Muscle of arm (tissue), 12 donors: ENCODE results near the gene ESYT1. TPM values are rescaled to one million over a fixed set of nuclear protein-coding genes. Genes with fewer than 3 reads are reported as not detected.
A peak's percentile ranks its signal among the peaks of the same experiment; 100 is the strongest.
"Not testable (repeated sequence)": the region's sequence is repeated elsewhere in the genome, so short reads cannot be mapped to it uniquely, and the experiment has no call there.

Source experiments
- DNase-seq: peaks from one replicate; pipeline ENCODE4 v3.0.0-alpha.2; 2013
- polyA plus RNA-seq, 12 donors: library from polyadenylated mRNA; unstranded; fragments of 120-200 nt; gene quantifications; one replicate each; pipeline ENCODE4 v1.2.1, GENCODE V29; 2013; ENCODE audit not compliant: insufficient read length in 12 of 12

Gene ESYT1
- polyA plus RNA-seq, 12 donors: 40.1 to 83.4 (median 75.0) TPM; not detected in 1

DNA sequence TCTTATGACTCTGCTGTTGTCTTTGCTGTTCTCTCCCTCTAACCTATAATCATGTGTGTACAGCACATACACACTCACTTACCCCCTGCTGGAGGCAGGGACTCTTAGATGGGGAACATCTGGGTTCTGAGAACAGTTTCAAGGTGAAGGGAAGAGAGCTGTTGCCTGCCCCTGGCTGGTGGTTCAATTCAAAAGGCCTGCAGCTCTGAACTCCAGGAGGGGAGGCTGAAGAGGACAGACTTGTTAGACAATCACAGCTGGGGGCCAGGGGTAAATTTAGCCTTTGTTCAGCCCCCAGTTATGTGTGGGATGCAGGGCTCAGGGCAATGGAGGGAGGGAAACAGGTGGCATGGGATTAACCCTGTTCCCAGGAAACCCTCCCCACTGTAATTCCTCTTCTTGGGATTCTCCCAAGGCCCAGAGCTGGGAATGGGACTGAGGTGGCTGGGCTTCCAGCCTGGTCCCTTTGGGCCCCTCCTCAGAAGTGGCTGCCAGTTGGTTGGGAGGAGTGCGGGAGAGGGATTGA, 26.2 kb downstream of the ESYT1 start:
- DNase-seq: no peak

GRCh38 chr12:56154818-56155217, 26.8 kb downstream of the ESYT1 start:
- no peak for DNase-seq

- DNase-seq: no peak
Measured at GRCh38 chr12:56155256-56155845, 27.3 kb downstream of the ESYT1 start.

GRCh38 chr12:56156464-56157200, 28.6 kb downstream of the ESYT1 start:
- not testable (repeated sequence) for DNase-seq

DNA sequence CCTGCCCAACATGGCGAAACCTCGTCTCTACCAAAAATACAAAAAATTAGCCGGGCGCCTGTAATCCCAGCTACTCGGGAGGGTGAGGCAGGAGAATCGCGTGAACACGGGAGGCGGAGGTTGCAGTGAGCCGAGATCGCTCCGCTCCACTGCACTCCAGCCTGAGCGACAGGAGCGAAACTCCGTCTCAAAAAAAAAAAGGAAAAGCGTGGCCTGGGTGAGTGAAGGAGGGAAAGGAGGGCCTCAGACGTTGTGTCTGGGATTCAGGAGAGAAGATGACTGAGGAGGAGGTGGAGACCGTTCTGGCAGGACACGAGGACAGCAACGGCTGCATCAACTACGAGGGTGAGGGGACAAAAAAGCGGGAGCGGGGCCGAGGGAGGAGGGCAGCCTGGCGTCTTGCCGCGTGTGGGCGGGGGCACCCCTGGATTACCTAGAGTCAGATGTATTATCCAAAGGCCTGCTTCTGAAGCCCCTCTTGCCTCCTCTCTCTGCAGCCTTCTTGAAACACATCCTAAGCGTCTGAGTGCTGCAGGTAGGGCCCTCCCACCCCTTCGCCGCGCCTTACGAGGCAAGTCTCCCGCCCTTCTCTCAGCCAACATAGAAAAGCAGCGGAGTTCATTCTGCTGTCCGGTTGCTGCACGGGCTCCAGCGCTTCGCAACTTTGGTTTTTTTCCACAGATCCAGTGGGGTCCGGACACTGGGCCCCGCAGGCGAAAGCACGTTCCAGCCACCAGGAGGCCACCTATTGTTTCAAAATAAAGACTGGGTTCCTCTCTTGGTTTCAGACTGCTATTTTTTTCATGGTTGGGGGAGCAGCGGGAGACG, 29.3 kb downstream of the ESYT1 start:
- peak; percentile 92 for DNase-seq

- peak; percentile 98 for DNase-seq
Measured at GRCh38 chr12:56158029-56158925, 30.2 kb downstream of the ESYT1 start, which contains the start of gene MYL6. Gene MYL6 (plus strand): TSS chr12:56158359. CDS start chr12:56158402, 43 bp downstream.

DNA sequence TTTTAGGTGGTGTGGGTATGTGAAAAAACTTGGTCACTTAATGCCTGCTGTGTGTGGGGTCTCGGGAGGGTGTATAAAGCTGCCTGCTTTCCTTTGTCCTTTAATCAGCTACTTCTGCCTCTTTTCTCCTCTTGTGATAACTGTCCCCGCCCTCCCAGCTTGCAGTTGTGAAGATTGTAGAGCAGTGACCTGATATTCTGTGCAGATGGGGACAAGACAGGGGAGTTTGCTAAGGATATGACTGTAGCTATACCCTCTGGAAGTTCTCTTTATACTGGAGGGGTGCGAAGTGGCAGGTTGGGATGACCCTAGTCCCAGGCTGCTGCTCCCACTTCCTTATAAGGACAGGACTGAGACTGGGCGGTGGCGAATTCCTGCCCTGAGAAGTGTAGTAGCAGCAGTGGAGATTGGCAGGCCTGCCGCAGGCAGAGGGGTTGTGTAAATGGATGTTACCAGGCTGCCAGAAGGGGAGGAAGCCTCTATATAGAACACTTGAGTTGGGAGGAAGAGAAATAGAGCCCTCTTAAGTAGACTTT, 30.9 kb downstream of the ESYT1 start:
- DNase-seq: peak; percentile 51

GRCh38 chr12:56159482-56160192, 31.6 kb downstream of the ESYT1 start:
- DNase-seq: no peak

GRCh38 chr12:56160193-56160763, 32.2 kb downstream of the ESYT1 start:
- DNase-seq: no peak

- DNase-seq: no peak
Measured at GRCh38 chr12:56160894-56161689, 33.0 kb downstream of the ESYT1 start.

- no peak for DNase-seq
Measured at GRCh38 chr12:56161690-56162351, 33.8 kb downstream of the ESYT1 start.

DNA sequence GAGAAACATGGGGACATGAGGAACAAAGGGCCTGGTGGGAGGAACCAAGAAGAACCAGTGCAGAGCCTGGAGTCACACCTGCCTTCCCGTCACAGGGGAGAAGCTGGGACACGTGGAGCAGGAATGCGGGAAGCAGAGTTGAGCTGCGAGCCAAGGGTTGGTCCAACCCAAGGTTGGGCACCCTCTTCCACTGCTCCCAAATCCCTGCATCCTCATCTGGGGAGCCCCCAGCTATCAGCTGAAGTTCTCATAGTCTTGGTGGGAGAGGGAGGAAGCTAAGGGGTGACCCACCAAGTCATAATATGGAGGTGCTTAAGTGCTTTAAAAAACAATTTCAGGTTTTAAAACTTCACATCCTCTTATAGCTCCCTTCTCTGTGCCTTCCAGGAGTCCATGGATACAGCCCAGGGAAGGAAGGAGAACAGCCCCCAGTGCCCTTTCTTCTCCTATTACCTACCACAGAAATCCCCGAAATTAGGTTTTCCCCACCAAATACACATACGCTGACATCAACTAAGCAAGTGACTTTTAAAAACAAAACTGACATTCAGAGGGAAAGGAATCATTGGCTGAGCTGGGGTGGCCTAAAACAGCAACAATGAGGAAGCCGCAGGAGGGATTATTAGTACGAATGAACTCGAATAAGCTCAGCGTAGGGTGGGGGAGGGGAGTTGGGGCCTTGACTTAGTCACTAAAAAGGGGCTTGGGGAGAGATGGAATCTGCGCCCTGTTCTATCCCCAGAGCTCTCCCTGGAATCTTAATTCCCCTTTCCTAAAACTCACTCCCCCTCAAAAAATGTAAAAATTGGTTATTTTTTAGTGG, 34.6 kb downstream of the ESYT1 start:
- no peak for DNase-seq

DNA sequence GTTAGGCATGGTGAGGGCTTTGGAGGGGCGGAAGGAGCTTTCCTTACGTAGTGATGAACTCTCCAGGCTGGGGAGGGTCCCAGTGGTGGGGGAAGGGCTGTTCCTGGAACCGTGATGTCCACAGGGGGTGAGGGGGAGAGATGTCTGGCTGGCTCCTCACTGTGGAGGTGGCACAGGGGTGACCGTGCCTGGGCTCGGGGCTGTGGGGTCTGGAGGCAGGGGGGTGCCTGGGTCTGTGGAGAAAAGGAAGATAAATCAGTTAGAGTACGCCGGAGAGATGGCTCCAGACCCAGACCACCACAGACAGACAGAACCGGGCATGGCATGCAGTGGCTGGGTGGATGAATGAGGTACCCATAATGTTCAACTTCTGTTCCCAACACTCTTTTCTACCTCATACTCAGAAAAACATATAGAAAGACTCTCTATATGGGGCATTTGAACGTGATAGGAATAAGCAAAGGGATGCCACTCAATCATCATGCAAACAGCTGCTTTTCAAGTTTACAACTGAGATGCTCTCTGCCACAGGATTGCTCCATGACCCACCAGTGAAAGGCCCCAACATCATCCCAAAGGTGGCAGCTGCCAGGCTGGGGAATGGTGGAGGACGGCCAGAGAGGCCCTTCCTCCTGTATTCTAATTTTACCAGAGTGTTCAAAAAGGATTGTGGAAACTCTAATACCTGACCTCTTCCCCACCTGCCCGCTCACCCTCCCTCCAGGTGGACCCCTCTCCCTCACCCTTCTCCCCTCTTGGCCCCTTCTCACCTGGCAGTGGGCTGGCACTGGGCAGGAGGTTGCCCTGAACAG, 35.7 kb downstream of the ESYT1 start:
- DNase-seq: no peak

DNA sequence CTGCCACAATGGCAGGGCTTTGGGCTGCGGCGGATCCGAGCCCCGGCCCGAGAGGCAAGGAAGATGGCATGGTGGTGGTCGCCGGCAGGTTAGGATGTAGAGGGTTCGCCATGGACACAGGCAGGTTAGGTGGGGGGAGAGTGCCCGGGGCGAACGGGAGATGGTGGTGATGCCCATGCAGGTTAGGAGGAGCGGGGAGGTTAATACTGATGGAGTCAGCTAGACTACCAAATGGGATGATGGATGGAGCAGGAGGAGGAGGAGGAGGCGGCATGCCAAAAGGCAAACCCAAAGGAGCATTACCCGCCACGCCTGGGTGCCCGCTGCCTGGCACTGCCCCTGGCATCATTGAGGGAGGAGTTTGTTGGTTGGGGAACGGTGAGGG, 36.3 kb downstream of the ESYT1 start:
- DNase-seq: no peak

DNA sequence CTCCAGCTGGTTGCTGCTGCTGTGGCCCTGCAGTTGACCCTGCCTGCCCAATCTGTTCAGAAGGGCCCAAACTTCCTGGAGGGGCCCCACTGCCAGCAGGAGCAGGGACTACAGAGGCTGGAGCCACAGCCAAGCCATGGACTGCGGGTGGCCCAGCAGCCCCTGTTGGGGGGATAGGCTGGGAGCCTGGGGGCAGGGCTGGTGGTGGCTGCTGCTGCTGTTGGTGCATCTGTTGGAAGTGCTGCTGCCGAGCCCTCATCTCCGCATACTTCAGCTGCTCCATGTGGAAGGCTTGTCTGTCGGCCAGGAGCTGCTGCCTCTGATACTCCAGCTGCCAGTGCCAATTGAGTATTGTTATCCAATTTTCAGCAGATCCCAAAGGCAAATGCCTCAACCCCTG, 37.3 kb downstream of the ESYT1 start:
- no peak for DNase-seq

DNA sequence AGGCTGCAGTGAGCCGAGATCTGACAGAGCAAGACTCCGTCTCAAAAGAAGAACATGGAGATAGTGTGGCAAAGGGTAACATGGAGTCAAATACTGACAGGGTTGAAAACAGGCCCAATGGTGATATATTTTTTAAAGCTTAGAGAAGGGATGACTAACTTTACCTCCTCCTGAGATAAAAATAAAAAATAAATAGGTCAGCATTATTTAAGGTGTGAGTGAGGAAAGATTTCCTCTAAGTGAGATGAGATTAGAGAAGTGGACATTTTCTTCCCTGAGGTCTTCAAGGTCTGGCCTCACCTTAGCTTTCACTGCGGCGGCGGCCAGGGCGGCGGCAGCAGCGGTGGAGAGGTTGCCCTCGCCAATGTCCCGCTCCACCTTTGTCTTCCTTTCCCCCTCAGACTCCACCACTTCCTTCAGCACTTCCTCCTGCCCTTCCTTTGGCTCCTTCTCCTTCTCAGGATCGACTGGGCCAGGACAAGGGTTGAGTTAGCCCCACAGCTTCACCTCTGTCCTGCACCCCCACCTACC, 41.2 kb downstream of the ESYT1 start:
- DNase-seq: no peak
